ENCODE results near the gene TCEA2. TPM values are rescaled to one million over a fixed set of nuclear protein-coding genes. Genes with fewer than 3 reads are reported as not detected.
A peak's percentile ranks its signal among the peaks of the same experiment; 100 is the strongest.

Gene TCEA2
- total and polyA plus RNA-seq, 4 experiments from 2014 or later: 24.6 to 45.9 (median 35.6) TPM

- peaks cover 2 to 5% of the 10 kb centered on the region in 2 donors for H3K36me3 Mint-ChIP-seq
- Histone ChIP-seq H3K27me3 (ENCODE audit: insufficient read depth, low read length) (peaks cover 11% of the 10 kb centered on the region), H3K4me1 (ENCODE audit: insufficient read depth, low read length) (peaks cover 20% of the 10 kb centered on the region), H3K4me3 (ENCODE audit: low read length in 2 of 2) (no peak overlapping the region), H3K9me3 (ENCODE audit: control insufficient read depth in 1 of 2, low read length in 2 of 2) (no peaks in the 10 kb centered on the region), H3K36me3 (ENCODE audit: insufficient read depth, low read length) (no peaks in the 10 kb centered on the region), H3K27ac (ENCODE audit: low read depth, low read length) (no peak overlapping the region)
- H3K4me1 Mint-ChIP-seq: peaks cover 4 to 20% (median 7%) of the 10 kb centered on the region in 4 donors
- intact Hi-C loops (cut with micrococcal nuclease): no loop called here
- POLR2A ChIA-PET (ENCODE audit: partially characterized antibody): no interaction called here
- H3K27ac Mint-ChIP-seq: peak overlapping the region in 2 of 7 donors; percentile 22 to 40
- peaks cover 0 to 3% (median 0%) of the 10 kb centered on the region in 8 donors for H3K9me3 Mint-ChIP-seq
- peak in 2 of 5 donors; percentile 29 to 72 for DNase-seq
- H3K4me3 Mint-ChIP-seq: peak overlapping the region in 3 of 8 donors; percentile 20 to 36 (median 32)
- peaks cover 12 to 15% of the 10 kb centered on the region in 2 donors for H3K27me3 Mint-ChIP-seq
- CTCF ChIA-PET (ENCODE audit: partially characterized antibody): interaction anchor here (1.4 to 1.5 kb wide), 3 partner anchors 14 to 20 kb away, joined by 3 to 6 read pairs (median 6); partner anchors contain the start of gene LKAAEAR1
Observed at GRCh38 chr20:64099880-64100565, 37.0 kb downstream of the TCEA2 start.

DNA sequence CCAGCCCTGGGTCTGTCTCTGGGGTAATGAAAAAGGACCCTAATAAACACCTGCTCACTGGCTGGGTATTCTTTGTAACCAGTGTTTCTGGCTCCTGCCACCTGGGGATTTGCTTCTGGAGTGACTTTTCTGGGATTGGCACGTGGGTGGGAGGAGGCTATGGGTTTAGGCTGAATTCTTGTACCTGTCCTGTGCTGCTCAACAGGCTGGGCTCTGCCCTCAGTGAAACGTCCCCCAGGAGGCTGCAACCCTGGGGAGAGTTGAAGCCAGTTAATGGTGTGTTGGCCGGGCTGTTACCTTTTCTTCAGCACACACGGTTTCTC is 37.5 kb downstream of the TCEA2 start:
- Mint-ChIP-seq H3K4me1 (peaks cover 4 to 20% (median 7%) of the 10 kb centered on the region in 4 donors), H3K27ac (peak overlapping the region in 1 of 7 donors; percentile 40), H3K4me3 (peak overlapping the region in 2 of 8 donors; percentile 20 to 36), H3K36me3 (peaks cover 2 to 5% of the 10 kb centered on the region in 2 donors), H3K9me3 (peaks cover 0 to 3% (median 0%) of the 10 kb centered on the region in 8 donors), H3K27me3 (peaks cover 12 to 15% of the 10 kb centered on the region in 2 donors)
- ChIA-PET POLR2A (ENCODE audit: partially characterized antibody) (no interaction called here), CTCF (ENCODE audit: partially characterized antibody) (interaction anchor here (1.4 kb wide), 2 partner anchors 15 to 17 kb away, joined by 3 to 6 read pairs; partner anchors contain the start of gene LKAAEAR1)
- DNase-seq: no peak
- peaks cover 20% of the 10 kb centered on the region for H3K4me1 ChIP-seq (ENCODE audit: insufficient read depth, low read length)
- H3K27me3 ChIP-seq (ENCODE audit: insufficient read depth, low read length): peaks cover 11% of the 10 kb centered on the region
- H3K9me3 ChIP-seq (ENCODE audit: control insufficient read depth in 1 of 2, low read length in 2 of 2): no peaks in the 10 kb centered on the region
- no peak overlapping the region for H3K4me3 ChIP-seq (ENCODE audit: low read length in 2 of 2)
- H3K27ac ChIP-seq (ENCODE audit: low read depth, low read length): no peak overlapping the region
- intact Hi-C loops (cut with micrococcal nuclease): no loop called here
- H3K36me3 ChIP-seq (ENCODE audit: insufficient read depth, low read length): no peaks in the 10 kb centered on the region

GRCh38 chr20:64100946-64101688 is 38.1 kb downstream of the TCEA2 start:
- POLR2A ChIA-PET (ENCODE audit: partially characterized antibody): no interaction called here
- peaks cover 11% of the 10 kb centered on the region for H3K27me3 ChIP-seq (ENCODE audit: insufficient read depth, low read length)
- H3K4me3 ChIP-seq (ENCODE audit: low read length in 2 of 2): no peak overlapping the region
- intact Hi-C loops (cut with micrococcal nuclease): no loop called here
- peaks cover 4 to 18% (median 8%) of the 10 kb centered on the region in 4 donors for H3K4me1 Mint-ChIP-seq
- no peak for DNase-seq
- peaks cover 12 to 15% of the 10 kb centered on the region in 2 donors for H3K27me3 Mint-ChIP-seq
- peaks cover 2 to 5% of the 10 kb centered on the region in 2 donors for H3K36me3 Mint-ChIP-seq
- H3K36me3 ChIP-seq (ENCODE audit: insufficient read depth, low read length): no peaks in the 10 kb centered on the region
- CTCF ChIA-PET (ENCODE audit: partially characterized antibody): interaction anchor here (0.8 to 1.4 kb wide), 5 partner anchors 10 to 20 kb away, joined by 3 to 4 read pairs (median 3); partner anchors contain the start of gene LKAAEAR1
- peak overlapping the region in 4 of 8 donors; percentile 44 to 60 (median 49) for H3K4me3 Mint-ChIP-seq
- H3K27ac Mint-ChIP-seq: peak overlapping the region in 3 of 7 donors; percentile 10 to 52 (median 51)
- H3K9me3 ChIP-seq (ENCODE audit: control insufficient read depth in 1 of 2, low read length in 2 of 2): no peaks in the 10 kb centered on the region
- peaks cover 20% of the 10 kb centered on the region for H3K4me1 ChIP-seq (ENCODE audit: insufficient read depth, low read length)
- H3K27ac ChIP-seq (ENCODE audit: low read depth, low read length): no peak overlapping the region
- peaks cover 0 to 3% (median 0%) of the 10 kb centered on the region in 8 donors for H3K9me3 Mint-ChIP-seq

- Mint-ChIP-seq H3K36me3 (peaks cover 0 to under 1% of the 10 kb centered on the region in 2 donors), H3K9me3 (no peaks in the 10 kb centered on the region), H3K4me1 (peaks cover 0 to 10% (median 7%) of the 10 kb centered on the region in 4 donors), H3K27me3 (peaks cover 12 to 15% of the 10 kb centered on the region in 2 donors), H3K27ac (peak overlapping the region in 2 of 7 donors; percentile 47 to 51), H3K4me3 (peak overlapping the region in 4 of 8 donors; percentile 44 to 60 (median 49))
- Histone ChIP-seq H3K27me3 (ENCODE audit: insufficient read depth, low read length) (peaks cover 11% of the 10 kb centered on the region), H3K4me3 (ENCODE audit: low read length in 2 of 2) (no peak overlapping the region), H3K27ac (ENCODE audit: low read depth, low read length) (no peak overlapping the region), H3K36me3 (ENCODE audit: insufficient read depth, low read length) (no peaks in the 10 kb centered on the region), H3K4me1 (ENCODE audit: insufficient read depth, low read length) (peaks cover 20% of the 10 kb centered on the region), H3K9me3 (ENCODE audit: control insufficient read depth in 1 of 2, low read length in 2 of 2) (no peaks in the 10 kb centered on the region)
- CTCF ChIA-PET (ENCODE audit: partially characterized antibody): interaction anchor here (0.8 to 1.4 kb wide), 5 partner anchors 9 to 20 kb away, joined by 3 to 4 read pairs (median 3); partner anchors contain the start of gene LKAAEAR1
- peak in 4 of 5 donors; percentile 50 to 64 (median 55) for DNase-seq
- intact Hi-C loops (cut with micrococcal nuclease): loop anchor here (2.0 kb wide), 1 partner anchor 19 kb away; no protein-coding TSS in a partner anchor
- POLR2A ChIA-PET (ENCODE audit: partially characterized antibody): no interaction called here
Observed at GRCh38 chr20:64101731-64102621, 39.0 kb downstream of the TCEA2 start.

DNA sequence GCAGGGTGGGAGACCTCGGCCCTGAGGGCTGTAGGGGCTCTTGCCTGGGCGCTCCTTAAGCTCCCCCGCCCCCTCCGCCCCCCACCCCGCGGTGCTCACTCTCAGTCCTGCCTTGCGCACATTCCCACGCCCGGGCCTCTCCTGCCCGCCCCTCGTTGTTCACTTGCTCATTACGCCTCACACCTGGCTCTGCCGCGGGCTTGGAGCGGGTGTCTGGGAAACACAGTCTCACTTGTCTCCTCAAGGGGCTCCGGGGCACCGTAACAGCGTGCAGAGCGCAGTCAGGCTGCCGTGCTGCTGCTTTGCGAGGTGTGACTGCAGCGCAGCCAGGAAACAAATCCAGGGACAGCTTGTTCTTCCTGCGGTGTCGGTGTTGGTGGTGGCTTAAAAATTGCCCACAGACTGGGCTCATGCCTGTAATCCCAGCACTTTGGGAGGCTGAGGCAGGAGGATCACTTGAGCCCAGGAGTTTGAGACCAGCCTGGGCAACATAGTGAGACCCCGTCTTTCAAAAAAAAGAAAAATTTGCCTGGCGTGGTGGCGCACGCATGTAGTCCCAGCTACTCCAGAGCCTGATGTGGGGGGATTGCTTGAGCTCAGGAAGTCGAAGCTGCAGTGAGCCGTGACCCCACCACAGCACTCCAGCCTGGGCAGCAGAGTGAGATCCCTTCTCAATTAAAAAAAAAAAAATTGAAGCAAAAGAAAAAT is 39.8 kb downstream of the TCEA2 start:
- intact Hi-C loops (cut with micrococcal nuclease): loop anchor here (2.0 kb wide), 1 partner anchor 18 kb away; no protein-coding TSS in a partner anchor
- Histone ChIP-seq H3K4me1 (ENCODE audit: insufficient read depth, low read length) (peaks cover 20% of the 10 kb centered on the region), H3K36me3 (ENCODE audit: insufficient read depth, low read length) (no peaks in the 10 kb centered on the region), H3K27ac (ENCODE audit: low read depth, low read length) (no peak overlapping the region), H3K4me3 (ENCODE audit: low read length in 2 of 2) (no peak overlapping the region), H3K27me3 (ENCODE audit: insufficient read depth, low read length) (peaks cover 11% of the 10 kb centered on the region), H3K9me3 (ENCODE audit: control insufficient read depth in 1 of 2, low read length in 2 of 2) (no peaks in the 10 kb centered on the region)
- Mint-ChIP-seq H3K9me3 (no peaks in the 10 kb centered on the region), H3K4me3 (peak overlapping the region in 4 of 8 donors; percentile 44 to 64 (median 55)), H3K27ac (no peak overlapping the region), H3K36me3 (no peaks in the 10 kb centered on the region), H3K27me3 (peaks cover 12 to 15% of the 10 kb centered on the region in 2 donors), H3K4me1 (peaks cover 0 to 10% (median 7%) of the 10 kb centered on the region in 4 donors)
- ChIA-PET CTCF (ENCODE audit: partially characterized antibody) (no interaction called here), POLR2A (ENCODE audit: partially characterized antibody) (no interaction called here)
- DNase-seq: no peak

- intact Hi-C loops (cut with micrococcal nuclease): loop anchor here (2.0 kb wide), 1 partner anchor 17 kb away; no protein-coding TSS in a partner anchor
- Histone ChIP-seq H3K4me1 (ENCODE audit: insufficient read depth, low read length) (peaks cover 20% of the 10 kb centered on the region), H3K9me3 (ENCODE audit: control insufficient read depth in 1 of 2, low read length in 2 of 2) (no peaks in the 10 kb centered on the region), H3K27me3 (ENCODE audit: insufficient read depth, low read length) (peaks cover 11% of the 10 kb centered on the region), H3K36me3 (ENCODE audit: insufficient read depth, low read length) (no peaks in the 10 kb centered on the region), H3K27ac (ENCODE audit: low read depth, low read length) (no peak overlapping the region), H3K4me3 (ENCODE audit: low read length in 2 of 2) (no peak overlapping the region)
- Mint-ChIP-seq H3K36me3 (no peaks in the 10 kb centered on the region), H3K4me1 (peaks cover 2 to 10% (median 7%) of the 10 kb centered on the region in 4 donors), H3K9me3 (no peaks in the 10 kb centered on the region), H3K27me3 (peaks cover 12 to 15% of the 10 kb centered on the region in 2 donors), H3K27ac (no peak overlapping the region), H3K4me3 (peak overlapping the region in 1 of 8 donors; percentile 15)
- POLR2A ChIA-PET (ENCODE audit: partially characterized antibody): no interaction called here
- DNase-seq: no peak
- CTCF ChIA-PET (ENCODE audit: partially characterized antibody): no interaction called here
Observed at GRCh38 chr20:64103871-64104666, 41.1 kb downstream of the TCEA2 start.
